Peyer's patch (tissue), 4 donors: ENCODE measurements around the gene ZBTB20.

ENCODE experiments used
- CTCF ChIP-seq, 6 experiments: fragments of 450-650 bp in 4 of 6; fragments of 200-600 bp in 2 of 6; sonication (generic) in 1 of 6; IDR thresholded peaks; one replicate each; pipeline ENCODE4 v1.5.1; 2017 to 2019; ENCODE audit warnings: antibody characterized with exemption in 6 of 6, mild to moderate bottlenecking in 3 of 6, moderate library complexity in 1 of 6
- POLR2A ChIP-seq, 2 donors: fragments of 450-650 bp; IDR thresholded peaks; one replicate each; pipeline ENCODE4 v1.5.1; 2017; ENCODE audit warnings: antibody characterized with exemption in 2 of 2, mild to moderate bottlenecking in 2 of 2, moderate library complexity in 2 of 2

DNA sequence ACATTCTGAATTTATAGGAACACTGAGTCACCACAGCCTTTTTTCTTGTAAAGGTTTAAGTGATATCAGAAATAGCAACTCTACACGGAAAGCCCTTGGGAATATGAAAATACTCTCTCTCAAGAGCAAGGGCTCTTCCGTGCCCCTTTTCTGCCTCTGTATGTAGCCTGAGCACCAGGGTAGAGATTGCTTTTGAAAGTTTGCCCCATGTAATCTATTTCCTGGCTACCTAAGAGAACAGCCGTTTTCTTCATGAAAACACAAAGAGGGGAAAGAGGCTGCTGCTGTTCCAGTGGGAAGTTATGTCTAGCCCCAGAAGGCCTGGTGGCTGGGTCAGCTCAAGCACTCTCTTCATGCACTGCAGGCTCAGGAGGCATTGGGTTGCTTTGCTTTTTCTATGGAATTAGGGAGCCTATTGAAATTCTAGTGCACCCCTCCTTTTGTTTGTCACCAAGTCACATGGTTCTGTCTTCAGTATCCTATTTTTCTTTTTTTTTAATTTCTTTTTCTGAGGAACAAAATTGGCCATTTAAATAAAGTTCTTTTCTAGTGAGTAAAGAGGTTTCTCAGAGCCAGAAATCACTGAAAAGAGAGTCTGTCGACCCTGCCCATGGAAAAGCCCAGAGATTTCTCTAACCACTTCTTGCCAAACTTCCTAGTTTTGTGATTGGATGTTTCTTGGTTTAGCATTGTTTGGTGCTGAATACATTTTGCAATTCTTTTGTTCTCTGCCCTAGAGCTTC lies 813.7 kb downstream of the ZBTB20 start:
- TF ChIP-seq CTCF (IDR thresholded peaks at IDR 0.05) (no peak), POLR2A (IDR thresholded peaks at IDR 0.05) (no peak)
